Measurements from ENCODE around the gene NCF4.

Gene NCF4

DNA sequence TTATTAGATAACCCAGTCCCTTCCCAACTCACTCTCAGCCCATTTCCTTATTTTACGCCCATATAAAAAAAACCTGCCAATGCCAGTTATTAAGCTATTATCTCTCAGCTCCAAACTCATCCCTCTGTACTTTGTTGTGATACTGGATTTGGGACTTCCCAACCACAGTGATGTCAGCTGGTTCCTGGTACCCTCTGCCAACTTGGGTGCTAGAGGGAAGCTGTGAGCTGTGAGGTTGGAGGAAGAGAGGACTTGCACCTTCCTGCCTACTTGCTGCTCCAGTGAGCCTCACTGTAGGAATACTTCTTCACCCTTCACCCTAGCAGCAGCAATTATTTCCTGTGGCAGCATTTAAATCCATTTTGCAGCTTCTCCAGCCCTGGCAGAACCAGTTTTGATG is 33.5 kb downstream of the NCF4 start:
- DNase-seq (ENCODE audit: low read depth) = no peak

DNA sequence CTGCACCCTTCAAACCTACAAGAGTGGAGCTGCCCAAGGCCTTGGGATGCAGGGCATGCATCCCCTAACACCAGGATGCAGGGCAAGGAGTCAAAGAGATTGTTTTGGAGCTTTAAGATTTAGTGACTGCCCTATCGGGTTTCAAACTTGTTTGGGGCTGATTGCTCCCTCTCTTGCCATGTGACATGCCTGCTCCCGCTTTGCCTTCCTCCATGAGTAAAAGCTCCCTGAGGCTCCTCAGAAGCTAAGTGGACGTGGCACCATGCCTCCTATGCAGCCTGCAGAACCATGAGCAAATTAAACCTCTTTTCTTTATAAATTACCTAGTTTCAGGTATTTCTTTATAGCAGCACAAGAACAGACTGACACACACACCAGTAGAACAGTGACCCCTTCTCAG is 36.8 kb downstream of the NCF4 start:
- DNase-seq (ENCODE audit: low read depth) = no peak

DNA sequence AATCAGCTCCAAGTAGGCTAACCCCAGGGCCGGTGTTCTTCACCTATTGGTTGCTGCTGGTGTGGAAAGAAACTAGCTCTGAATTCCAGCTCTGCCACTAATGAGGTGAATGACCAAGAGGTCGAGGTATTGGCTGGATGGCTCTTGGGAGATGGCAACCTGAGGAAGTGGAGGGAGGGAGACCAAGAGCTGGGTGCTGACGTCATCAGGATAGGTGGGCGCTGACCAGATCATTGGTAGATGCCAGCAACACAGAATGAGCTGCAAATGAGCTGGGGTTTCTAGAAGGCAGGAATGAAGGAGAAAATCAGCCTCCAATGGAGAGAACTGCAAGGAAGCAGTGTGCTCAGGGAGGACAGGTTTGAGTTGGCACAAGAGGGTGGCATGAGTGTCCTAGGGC is 37.9 kb downstream of the NCF4 start:
- no peak for DNase-seq (ENCODE audit: low read depth)

DNA sequence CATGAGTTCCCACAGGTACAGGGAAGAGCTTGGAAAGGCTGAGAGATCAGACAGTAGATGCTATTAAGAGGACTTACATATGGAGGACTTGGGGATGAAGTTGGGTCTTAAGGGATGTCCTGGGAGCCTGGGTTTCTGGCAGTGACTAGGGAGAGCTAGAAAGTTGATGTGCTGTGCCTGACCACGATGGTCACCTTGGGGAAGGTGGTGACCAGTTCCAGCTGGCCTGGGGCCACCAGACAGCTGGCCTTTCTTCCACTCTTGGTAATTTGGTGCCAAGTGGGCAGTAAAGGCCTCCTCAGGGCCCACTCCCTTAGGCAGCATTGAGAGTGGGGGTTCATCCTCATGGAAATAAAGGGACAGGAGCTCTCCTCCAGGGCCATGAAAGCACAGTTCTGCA is 38.7 kb downstream of the NCF4 start:
- DNase-seq (ENCODE audit: low read depth) = no peak

DNA sequence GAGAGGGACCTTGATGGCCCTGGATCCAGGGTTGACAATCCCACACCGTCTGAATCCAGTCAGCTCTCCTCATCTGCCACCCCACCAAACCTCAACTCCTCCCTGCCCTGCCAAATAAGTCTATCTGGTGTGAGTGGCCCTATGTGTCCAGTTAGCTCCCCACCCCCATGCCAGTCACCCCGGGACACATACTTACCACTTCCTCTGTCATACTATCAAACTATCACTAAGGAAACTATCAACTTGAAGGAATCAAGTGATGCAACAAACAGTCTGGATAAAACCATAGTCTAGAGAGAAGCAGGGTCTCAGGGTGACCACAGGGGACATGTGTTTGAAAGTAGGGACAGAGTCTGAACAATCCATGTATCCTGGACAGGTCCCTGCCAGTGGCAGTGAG is 39.4 kb downstream of the NCF4 start:
- no peak for DNase-seq (ENCODE audit: low read depth)

DNA sequence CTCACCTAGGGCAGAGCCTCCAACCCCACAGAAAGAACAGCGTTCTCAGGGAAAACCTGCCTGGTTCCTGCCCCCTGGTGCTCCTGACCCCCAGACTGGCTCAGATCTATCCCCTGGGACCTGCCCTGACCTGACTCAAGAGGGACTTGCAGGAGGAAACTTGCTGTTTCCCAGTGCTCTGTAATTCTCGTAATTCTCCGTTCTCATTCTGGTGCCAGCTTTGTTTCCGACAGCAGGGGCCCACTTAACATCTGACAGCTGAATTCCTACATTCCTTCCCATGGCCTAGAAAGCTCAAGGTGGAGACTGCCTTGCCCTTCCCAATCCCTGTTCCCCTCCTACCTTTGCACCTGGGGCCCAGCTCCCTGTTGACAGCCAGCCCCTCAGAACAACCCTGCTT is 40.1 kb downstream of the NCF4 start:
- DNase-seq (ENCODE audit: low read depth) = no peak

DNA sequence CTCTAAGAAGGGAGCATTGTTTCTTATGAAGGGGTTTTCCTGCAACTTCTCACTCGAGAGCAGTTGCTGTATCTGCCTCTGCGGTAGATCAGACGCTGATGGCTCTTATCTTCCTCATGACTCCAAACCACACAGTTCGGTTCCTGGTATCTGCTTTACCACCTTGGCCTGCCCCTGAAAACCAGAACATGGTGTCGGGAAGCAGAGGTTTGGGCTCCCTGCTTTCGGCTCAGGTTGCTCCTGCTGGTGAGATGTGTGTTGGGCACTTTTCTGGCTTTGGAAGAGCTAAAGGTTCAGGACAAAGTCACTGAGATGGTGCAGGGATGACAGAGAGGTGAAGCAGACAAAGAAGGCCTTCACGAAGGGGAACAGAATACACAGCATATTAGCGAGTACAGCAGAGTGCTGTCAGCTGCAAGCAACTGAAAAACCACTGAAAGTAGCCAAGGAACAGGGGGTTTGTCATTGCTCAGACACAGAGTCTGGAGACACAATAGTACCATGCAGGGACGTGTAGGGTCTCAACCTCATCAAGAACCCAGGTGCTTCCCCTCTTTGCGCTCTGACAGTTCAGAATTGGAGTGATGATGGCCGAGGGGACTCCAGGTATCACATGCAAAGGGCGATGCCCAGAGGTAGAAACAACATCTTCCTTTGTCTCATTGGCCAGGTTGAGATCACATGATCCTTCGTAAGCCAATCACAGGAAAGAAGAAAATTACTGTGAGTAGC is 40.8 kb downstream of the NCF4 start:
- DNase-seq (ENCODE audit: low read depth) = no peak

DNA sequence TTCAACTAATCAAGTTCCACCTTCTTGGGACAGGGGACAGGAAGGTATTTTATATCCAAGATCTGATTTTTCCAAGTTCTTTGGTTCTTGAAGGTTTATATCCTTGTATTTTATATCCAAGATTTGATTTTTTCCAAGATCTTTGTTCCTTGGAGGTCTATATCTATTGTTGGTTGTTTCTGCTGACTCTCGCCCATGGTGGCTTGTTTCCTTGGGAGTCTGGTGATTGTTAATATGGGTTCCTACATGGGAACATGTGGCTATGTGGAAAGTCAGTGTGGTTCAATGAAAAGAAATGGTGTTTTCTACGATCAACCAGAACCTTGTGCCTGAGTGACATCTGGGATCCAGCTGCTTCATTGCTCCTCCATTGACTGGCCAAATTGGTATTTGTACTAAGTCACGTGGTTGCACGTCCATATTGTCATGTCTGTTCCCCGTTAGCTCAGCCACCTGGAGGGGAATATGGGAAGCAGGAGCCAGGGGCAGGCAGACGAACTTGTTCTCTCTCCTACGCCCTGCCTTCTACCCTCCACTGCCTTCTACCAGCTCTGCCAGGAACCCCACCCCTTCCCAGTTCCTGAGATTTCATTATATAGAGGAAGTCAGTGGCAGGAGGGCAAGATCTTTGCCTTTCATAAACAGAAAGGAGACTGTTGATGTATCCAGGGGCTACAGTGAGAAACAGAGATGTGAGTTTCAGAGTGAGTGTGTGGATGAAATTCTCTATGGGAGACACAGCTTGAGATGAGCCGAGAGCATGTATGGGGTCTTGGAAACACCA is 41.5 kb downstream of the NCF4 start:
- DNase-seq (ENCODE audit: low read depth) = no peak

DNA sequence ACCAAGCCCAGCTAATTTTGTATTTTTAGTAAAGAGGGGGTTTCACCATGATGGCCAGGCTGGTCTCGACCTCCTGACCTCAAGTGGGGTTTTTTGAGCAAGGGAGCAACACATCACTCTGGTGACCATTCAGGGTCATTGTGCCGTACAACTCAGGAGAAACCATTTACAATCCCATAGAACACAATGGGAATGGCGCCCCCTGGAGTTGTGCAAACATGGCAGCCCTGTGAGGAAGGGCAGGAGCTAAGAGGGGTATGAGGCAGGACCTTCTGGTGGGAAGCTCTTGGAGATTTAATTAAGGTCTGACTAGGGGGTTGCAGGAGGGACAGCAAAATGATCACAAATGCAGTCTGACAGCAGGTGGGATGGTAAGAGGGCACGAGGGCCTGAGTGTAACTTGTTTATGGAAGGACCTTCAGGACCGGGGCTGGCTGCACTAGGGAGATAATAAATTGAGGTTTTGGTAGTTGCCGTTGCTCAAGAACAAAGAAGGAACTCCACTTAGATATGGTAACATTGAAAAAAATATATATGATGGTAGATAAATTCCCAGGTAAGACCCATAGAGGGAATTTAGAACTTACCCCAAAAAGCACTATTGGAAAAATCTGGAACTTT is 43.6 kb downstream of the NCF4 start:
- no peak for DNase-seq (ENCODE audit: low read depth)

DNA sequence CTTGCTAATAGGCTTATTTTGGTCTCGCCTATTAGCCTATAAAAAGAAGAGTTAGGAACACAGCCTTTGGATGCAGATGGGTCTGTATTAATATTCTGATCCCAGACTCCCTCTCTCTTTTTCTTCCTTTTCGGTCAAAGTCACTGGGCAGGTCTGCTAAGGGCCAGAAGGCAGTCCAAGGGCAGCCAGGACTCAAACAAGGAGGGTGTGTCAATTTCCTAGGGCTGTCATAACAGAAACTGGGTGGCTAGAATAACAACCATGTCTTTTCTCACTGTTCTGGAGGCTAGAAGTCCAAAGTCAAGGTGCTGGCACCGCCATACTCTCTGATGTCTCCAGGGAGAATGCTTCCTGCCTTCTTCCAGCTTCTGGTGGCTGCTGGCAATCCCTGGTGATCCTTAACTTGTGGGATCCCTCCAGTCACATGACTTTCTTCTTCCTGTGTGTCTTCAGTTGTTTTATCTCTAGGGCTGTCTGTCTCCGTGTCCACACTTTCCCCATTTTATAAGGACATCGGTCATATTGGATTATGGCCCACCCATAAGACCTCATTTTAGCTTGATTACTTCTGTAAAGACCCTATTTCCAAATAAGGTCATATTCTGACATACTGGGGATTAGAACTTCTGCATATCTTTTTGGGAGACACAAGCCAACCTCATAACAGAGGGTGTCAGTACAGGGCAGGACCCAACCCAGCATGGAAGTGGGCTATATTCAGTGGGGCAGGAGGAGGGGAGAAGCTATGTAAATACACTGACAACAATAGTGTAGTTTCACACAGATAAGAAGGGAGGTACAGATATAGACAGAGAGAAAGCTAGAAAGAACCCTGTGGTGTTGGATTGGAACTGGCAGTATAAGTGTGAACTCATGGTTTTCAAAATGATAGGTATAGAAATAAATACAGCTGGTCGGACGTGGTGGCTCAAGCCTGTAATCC is 46.7 kb downstream of the NCF4 start:
- DNase-seq (ENCODE audit: low read depth) = no peak

DNA sequence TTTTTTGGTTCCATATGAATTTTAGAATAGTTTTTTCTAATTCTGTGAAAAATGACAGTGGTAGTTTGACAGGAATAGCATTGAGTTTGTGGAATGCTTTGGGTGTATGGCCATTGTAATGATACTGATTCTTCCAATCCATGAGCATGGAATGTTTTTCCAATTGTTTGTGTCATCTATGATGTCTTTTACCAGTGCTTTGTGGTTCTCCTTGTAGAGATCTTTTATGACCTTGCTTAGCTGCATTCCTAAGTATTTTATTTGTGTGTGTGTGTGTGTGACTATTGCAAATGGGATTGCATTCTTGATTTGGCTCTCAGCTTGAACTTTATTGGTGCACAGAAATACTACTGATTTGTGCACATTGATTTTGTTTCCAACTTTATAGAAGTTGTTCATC is 49.7 kb downstream of the NCF4 start:
- DNase-seq (ENCODE audit: low read depth) = peak; percentile 3

DNA sequence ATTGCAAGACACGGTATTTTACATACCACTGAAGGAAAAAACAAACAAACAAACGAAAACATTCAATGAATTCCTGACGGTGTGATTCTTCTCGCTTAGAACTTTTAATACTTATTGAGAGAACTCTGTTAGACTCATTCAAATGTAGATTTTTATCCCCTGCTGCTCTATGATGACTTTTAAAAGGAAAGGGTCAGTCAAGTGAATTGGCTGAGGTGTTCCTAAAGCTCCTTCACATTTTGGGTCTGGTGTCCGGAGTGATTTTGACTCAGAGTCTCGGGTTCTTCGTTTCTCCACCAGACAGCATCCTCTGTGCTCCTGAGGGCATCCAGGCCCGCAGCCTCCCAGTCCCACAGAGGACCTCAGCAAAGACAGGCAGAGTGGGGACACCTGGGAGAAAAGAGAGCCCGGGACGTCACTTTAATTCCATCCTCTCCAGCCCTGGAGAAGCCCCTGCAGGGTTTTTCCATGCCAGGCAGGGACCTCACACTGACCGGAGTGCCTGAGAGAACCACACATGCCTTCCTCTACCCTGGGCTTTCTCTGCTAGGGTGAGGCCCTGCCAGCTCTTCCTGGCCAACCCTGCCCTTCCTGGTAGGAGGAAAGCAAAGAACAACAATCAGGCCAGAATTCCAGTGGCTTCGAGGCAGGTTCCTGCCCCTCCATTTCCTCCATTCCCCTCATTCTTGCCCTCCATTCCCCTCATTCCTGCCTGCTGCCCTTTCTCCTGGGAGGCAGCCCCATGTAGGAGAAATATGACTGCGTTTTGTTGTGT is 51.3 kb downstream of the NCF4 start:
- DNase-seq (ENCODE audit: low read depth) = peak; percentile 3

DNA sequence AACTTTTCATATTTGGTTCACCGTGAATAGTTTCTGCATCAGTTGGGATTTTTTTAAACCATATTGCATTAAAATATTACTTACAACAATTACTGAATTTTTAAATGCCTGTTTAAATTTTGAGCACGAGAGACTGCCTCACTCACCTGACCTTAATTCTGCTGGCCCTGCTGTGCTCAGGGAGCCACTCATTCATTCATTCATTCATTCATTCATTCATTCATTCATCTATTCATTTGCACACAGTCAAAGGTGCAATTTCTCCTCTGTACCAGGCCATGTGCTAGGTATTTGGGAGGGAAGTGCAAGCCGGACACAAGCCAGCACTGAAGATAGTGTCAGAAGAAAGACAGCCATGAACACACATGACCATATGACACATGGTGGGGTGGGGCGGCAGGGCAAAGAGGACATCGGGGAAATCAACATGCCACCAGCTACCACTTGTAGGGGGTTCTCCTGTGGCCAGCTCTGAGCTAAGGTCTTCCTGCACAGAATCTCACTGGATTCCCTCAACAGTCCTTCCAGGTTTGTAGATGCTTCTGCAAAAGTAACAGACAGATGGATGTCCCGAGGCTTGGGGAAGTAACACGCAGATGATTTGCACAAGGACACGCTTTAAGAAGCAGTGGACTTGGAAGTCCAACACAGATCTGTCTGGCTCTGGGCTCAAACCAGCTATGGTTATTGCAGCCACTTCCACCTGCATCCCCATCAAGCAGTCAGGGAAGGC is 52.1 kb downstream of the NCF4 start:
- no peak for DNase-seq (ENCODE audit: low read depth)

DNA sequence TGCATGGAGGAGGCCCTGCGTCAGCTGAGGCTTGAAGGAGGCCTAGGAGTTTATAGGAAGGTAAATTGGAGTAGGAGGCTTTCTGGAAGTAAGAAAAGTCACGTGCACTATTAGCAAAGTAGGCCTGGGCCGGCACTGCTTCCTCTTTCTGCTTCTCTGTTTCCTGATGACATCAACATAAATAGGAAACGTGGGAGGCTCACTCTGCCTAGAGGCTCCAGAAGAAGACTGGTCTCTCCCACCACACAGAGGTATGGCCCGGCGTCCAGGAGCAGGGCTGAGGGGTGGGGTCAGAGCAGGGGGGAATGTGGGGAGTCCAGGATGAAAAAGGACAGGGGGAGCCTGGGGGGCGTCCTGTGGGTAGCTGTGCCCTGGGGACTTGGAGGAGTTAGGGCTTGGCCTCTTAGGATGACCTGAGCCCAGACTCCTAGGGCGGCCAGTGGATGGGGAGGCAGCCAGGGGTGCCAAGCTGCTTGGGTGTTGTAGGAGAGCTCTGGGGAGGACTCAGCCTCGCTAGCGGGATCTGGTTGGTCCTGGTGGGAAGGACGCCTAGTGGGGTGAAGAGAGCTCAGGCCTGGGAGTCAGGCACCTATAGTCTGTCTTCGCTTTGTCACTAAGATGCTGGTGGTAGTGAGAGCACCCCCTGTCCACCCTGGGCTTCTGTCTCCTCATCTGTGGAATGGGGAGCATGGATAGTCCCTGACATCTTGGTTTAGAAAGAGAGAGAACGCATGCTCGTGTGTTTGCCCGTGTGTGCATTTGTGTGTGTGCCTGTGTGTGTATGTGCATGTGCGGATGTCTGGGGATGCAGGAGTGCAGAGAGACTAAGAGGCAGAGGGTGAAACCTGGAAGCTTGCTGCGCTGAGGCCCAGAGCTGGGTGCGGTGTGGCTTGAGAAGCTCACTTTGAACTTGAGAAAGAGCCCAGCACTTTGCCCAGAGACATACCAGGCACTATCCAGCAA is 52.9 kb downstream of the NCF4 start, which contains the start of gene CSF2RB:
TSS of gene CSF2RB (plus strand) at position 202 of the 963 bp plus-strand sequence. CDS start 8,580 bp downstream, outside the sequence.
- DNase-seq (ENCODE audit: low read depth) = no peak

DNA sequence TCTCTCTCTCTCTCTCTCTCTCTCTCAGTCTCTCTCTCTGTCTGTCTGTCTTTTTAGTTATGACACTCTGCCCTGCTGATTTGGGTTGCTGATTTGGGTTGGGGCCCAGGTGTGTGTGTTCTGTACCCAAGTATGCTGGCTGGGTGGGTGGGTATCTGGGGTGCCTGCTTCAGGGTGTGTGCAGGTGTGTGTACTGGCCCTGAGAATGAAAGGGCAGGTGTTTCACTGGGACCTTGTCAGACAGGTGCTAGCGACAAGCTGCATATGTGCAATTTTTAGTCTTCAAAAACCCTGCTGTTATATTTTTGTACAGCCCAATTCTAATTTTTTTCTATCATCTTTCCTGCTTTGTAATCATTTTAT is 53.6 kb downstream of the NCF4 start:
- no peak for DNase-seq (ENCODE audit: low read depth)

DNA sequence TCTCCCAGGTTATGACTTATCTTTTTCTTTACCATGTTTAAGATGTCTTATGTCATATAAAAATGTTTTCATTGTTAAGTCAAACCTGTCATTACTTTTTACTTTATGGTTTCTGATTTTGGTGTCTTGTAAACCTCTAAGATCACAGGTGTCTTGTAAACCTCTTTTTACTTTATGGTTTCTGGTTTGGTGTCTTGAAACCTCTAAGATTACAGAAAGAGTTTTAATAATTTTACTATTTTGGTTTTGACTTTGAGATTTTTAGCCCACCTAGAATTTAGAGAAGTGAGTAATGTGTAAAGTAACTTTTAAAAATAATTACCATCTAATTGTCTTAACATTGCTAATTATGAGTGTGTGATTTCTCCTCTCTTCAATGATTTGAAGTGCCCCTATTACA is 55.2 kb downstream of the NCF4 start:
- DNase-seq (ENCODE audit: low read depth) = no peak

DNA sequence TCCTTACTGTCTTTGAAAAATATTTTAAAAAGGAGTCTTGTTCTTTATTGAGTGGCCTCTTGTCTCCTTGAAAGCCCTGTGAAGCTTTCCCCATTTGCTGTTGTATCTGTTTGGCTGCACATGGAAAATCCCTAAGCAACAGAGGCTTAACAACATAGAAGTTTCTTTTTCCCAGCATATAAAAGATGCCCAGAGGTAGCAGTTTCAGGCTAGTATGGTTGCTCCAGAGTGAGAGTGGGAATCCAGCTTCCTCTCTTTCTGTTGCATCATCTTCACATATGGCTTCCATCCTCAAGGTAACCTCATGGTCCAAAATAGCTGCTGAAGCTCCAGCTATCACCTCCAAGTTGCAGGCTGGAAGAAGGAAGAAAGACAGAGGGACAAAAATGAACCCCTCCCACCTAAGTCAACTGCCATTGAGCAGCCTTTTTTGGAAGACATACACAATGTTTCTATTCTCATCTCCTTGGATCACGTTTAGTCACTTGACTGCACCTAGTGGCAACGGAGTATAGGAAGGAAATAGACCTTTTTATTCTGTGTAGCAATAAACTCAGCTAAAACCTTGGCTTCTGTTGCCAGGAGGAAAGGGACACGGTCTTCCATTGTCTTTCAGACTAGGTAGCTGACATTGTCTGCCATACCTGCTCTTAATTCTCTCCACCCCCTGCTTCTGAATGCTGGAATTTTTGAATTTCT is 57.9 kb downstream of the NCF4 start:
- DNase-seq (ENCODE audit: low read depth) = no peak

DNA sequence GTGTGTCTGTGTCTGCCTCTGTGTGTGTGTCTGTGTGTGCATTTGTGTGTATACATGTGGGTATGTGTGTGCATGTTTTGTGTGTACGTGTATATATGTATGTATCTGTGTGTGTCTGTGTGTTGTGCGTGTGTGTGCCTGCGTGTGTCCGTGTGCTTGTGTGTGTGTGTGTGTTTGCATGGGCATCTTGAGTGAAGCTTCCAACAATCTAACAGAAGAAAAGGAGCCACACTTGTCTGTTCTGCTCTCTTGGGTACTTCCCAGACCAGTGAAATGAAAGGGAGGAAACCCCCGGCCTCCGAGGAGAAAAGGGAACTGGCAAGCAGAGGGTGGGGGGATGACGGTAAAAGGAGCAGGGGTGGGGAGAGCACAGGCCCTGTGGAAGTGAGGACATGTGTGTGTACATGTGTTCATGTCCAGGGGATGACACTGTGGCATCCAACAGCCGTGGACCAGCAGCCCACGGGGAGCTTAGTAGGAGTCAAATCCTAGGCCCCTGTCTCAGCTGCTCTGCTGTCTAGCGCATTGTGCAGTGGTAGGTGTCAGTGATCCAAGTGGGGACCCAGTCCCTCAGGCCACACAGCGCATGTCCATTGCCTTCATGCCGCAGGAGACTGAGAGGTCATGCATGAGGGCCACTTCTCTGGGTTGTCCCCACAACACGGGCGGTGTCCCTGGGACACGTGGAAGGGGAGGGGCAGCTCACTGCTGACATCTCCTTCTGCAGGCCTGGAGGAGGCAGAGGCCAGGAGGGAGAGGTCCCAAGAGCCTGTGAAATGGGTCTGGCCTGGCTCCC is 60.7 kb downstream of the NCF4 start:
- no peak for DNase-seq (ENCODE audit: low read depth)
